ENCODE data around the gene ZNF398.
"Not testable (repeated sequence)": the region's sequence is repeated elsewhere in the genome, so short reads cannot be mapped to it uniquely, and the experiment has no call there.

The ZNF398 gene

DNA sequence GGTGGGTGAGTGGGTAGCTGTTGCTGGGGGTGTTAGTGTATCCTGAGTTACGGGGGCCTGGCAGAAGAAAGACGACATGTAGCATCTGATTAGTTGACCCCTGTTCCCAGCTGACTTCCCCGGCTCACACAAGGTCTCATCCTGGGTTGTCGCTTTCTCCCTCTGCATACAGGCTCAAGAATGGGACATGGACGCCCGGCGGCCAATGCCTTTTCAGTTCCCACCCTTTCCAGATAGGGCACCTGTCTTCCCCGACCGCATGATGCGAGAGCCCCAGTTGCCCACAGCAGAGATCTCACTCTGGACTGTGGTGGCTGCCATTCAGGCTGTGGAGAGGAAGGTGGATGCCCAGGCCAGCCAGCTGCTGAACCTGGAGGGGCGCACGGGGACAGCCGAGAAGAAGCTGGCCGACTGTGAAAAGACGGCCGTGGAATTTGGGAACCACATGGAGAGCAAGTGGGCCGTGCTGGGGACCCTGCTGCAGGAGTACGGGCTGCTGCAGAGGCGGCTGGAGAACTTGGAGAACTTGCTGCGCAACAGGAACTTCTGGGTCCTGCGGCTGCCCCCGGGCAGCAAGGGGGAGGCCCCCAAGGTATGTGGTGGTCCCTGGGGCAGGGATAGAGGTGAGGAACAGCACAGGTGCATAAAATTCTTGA, 51.0 kb downstream of the ZNF398 start:
- DNase-seq = no peak

DNA sequence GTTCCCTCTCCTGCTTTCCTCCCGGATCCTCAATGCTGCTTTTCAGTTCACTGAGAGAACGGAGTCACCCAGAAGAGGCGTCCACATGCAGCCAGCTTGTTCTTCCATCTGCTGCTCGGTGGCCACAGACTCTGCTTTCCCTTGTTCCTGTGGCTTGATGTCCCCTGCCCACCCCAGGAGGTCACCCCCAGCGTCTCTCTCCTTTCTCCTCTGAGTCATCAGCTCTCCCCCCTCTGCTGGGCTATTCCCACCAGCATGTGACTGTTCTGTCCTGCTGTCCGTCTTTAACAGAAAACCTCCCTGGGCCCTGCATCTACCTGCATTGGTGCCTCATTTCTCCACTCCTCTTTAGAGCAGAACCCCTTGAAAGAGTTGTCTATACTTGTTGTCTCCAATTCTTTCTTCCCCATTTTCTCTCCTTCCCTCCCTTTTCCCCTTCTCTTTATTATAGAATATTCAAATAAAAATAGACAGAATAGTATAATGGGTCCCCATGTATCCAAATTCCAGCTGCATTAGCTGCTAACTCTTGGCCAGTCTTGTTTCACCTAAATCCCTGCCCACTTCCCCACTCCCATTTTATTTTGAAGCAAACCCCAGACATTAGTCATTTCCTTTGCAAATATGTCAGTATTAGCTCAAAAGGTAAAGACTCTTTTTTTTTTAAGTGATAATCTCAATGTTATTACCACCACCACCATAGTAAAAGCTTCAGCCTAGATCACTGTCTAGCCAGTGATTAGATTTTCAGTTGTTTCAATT, 52.2 kb downstream of the ZNF398 start:
- DNase-seq = no peak

DNA sequence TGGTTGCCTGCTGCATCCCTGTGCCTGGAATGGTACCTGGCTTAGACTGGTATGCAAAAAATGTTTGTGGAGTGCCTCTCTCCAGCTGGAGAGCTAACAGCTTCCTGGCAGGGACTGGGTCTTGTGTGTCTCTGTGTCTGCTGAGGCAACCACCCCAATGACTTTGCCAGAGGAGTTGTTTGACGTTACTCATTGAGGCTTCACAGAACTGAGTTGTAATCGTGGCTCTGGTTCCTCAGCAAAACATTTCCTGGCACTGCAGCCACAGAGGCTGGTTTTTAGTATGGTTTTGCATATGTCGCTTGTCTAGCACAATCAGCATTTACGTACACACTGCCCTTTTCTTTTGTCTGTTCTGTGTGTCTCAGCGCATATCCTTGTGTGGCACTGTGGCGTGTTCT, 55.6 kb downstream of the ZNF398 start:
- DNase-seq = no peak

DNA sequence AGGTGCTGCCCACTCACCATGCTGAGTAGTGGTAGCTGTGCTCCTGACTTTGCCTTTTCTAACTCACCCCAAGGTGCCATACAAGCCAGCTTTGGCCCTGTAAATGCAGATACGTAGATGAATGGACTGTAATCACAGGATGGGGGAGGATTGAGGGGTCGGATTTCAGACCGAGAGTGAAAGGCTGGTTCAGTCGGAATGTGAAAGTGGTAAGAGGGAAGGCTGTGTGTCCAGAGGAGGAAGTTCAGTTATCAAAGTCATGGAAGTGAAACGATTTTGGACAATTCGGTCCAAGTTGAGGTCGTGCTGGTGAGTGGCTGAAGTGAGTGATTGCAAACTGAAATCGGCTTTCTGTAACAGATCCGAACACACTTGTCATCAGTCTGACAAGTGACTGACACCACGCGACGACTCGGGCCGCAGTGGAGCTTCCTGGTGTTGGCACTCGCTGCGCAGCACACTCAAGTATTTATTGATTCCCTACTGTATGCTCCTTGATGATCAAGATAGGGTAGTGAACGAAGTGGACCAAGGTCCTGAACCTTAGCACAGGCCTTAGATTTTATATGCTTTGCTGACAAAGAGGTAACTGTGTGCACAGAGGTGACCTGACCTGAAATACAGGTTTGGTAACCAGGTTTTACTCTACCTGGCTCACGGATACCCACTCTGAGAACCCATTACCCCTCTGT, 58.6 kb downstream of the ZNF398 start:
- DNase-seq = no peak

DNA sequence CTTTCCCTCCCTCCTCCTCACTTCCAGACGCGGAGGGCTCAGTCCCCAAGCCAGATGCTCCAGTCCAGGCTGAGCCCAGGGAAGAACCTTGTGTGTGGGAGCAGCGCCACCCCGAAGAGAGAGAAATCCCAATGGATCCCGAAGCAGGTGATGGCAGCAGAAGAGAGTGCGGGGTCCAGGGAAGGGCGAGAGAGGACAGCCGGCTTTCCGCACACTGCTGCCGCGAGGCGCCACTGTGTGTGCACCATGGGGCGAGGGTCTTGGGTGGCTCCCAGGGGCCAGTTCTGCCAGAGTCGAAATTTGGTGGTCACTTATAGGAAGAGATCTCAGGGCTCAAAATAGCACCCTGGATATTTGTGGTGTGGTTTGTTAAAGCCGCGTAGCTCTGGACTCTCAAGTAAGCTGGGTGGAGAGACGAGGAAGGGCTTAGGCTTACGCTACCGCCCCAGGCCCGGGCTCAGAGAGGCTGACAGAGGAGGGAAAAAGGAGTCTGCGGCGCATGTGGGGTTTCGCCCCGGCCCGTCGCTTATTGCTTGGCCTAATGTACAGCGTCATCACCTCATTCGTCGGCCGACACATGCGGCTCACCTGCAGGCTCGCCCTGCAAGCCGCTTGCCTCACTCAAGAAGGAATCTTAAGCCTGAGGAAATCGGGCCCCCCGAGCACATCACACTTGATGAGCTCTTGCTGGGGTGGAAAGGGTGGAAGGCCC, 60.2 kb downstream of the ZNF398 start:
- DNase-seq = no peak

GRCh38 chr7:149209518-149210269, 62.4 kb downstream of the ZNF398 start:
- DNase-seq = peak; percentile 57

DNA sequence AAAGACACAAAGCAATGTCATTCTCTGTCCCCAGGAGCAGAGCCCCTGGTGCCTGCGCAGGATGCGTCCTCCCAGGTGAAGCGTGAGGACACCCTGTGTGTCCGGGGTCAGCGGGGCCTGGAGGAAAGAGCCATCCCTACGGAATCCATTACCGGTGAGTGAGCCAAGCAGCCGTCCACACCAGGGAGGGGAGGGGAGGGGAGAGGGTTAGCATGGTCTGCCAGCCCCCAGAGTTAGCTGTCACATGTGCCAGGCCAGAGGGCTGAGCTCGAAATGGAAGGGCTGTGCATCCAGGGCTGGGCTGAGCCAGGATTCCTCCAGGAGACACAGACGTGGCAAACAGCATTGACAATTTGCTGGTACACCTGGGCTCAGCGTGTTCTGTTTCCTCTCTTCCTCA, 63.3 kb downstream of the ZNF398 start:
- DNase-seq = no peak

- no peak for DNase-seq
Observed at GRCh38 chr7:149214020-149214720, 66.9 kb downstream of the ZNF398 start.

- DNase-seq = no peak
Observed at GRCh38 chr7:149216402-149216801, 69.1 kb downstream of the ZNF398 start.

- no peak for DNase-seq
Observed at GRCh38 chr7:149217570-149217969, 70.3 kb downstream of the ZNF398 start.

DNA sequence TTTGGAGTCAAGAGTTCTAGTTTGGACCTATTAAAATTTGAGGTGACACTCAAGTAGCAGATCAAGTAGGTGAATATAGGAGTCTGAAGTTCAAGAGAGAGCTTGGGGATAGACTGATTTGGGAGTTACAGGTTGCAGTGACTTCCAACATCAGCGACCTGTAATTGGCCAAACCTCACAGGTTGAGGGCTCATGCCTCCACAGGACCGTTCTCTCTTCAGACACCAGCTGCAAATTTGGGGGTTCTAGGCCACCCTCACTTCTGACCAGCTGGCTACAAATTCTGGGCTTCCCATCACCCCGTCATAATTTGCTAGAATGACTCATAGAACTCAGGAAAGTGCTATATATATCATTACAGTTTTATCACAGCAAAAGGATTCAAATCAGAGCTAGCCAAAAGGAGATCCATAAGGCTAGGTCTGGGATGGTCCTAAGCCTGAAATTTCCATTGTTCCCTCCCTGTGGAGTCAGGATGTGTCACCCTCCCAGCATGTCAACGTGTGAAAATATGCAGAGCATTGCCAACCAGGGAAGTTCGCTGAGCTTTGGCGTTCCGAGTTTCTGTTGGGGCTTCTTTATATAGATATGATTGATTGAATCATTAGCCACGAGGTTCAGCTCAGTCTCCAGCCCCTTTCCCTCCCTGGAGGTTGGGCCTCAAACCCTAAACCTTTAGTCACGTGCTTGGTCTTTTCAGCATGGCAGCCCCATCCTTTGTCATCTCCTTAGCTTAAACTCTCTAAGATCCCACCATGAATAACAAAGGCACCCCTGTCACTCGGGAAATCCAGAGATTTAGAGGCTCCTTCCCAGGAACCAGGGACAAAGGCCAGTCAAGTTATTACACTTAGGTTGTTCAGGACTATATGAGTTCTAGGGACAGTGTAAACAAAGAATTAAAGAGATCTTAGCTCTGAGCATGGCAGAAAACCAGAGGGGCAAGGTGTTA, 71.5 kb downstream of the ZNF398 start:
- no peak for DNase-seq

- no peak for DNase-seq
Observed at GRCh38 chr7:149220534-149220933, 73.3 kb downstream of the ZNF398 start.

- DNase-seq = no peak
Observed at GRCh38 chr7:149223176-149223575, 75.9 kb downstream of the ZNF398 start.

DNA sequence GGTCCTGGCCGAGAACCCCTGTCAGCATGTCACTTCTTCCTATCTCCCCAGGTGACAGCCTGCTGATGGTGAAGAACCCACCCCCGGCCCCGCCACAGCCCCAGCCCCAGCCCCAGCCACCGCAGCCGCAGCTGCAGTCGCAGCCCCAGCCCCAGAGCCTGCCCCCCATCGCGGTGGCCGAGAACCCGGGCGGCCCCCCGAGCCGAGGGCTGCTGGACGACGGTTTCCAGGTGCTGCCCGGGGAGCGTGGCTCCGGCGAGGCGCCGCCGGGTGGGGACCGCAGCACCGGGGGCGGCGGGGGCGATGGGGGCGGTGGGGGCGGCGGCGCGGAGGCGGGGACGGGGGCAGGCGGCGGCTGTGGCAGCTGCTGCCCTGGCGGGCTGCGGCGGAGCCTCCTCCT, 76.5 kb downstream of the ZNF398 start:
- DNase-seq = no peak

DNA sequence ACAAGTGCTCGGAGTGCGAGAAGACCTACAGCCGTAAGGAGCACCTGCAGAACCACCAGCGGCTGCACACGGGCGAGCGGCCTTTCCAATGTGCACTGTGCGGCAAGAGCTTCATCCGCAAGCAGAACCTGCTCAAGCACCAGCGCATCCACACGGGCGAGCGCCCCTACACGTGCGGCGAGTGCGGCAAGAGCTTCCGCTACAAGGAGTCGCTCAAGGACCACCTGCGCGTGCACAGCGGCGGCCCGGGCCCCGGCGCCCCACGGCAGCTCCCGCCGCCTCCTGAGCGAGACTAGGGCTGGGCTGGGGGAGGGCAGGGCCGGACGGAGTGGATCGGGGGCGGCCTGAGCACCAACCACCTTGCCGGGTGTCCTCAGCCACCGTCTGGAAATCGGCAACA, 77.1 kb downstream of the ZNF398 start:
- DNase-seq = no peak

DNA sequence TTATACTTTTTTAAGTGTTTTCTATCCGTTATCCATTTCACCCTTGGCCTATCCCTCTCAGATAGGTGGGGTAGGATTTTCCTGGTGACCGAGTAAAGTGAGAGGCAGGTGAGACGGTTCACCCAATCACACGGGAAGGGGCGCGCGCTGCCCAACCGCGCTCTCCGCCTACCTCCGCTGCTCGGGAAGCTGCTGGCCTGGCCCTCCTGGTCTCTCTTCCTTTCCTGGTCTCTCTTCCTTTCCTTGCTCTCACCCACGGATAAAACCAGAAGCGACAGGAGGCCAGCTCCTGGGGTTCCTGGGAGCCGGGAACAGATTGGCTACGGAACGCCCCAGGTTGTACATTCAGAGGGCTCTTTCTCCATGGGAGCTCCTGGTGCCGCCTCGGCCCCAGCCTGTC, 77.9 kb downstream of the ZNF398 start:
- no peak for DNase-seq

DNA sequence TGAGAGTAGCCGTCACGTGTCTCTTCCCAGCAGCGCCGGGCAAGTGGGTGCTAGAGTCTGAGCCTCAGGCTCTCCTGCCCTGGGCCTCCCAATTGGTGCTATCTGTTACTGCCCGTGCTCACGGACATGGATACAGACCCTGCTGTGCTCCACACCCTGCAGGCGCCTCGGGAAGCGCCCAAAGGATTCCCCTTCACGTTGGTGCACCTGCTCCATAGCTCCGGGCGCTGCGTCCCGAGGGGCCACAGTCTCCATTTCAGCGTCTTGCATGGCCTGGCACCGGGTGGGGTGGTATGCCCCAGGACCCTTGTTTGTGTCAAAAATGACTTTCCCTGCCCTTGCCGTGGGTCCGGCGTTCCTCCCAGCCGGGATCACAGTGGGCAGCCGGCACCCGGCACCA, 78.4 kb downstream of the ZNF398 start:
- no peak for DNase-seq

- DNase-seq = not testable (repeated sequence)
Observed at GRCh38 chr7:149226366-149226765, 79.1 kb downstream of the ZNF398 start.

DNA sequence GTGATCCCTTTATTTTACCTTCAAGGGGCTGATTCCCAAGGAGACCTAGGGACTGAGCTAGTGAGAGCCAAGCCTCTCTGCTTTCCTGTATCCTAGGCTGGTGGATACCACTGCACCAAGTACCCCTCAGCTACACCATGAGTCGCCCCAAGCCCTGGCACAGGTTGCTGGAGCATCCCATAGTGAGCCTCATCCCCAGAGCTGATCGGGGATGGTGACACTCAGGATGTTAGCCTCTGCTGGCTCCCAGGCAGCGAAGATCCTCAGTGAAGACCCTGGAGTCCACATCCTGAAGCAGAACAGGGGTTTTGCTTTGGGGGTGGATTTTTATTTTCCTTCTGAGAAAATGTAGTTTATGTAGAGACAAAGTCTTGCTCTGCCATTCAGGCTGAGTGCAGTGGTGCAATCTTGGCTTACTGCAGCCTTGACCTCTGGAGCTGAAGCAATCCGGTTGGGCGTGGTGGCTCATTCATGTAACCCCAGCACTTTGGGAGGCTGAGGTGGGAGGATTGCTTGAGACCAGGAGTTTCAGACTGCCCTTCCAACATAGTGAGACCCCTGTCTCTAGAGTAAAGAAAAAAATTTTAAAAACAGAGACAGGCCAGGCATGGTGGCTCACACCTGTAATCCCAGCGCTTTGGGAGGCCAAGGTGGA, 79.7 kb downstream of the ZNF398 start:
- DNase-seq = no peak

DNA sequence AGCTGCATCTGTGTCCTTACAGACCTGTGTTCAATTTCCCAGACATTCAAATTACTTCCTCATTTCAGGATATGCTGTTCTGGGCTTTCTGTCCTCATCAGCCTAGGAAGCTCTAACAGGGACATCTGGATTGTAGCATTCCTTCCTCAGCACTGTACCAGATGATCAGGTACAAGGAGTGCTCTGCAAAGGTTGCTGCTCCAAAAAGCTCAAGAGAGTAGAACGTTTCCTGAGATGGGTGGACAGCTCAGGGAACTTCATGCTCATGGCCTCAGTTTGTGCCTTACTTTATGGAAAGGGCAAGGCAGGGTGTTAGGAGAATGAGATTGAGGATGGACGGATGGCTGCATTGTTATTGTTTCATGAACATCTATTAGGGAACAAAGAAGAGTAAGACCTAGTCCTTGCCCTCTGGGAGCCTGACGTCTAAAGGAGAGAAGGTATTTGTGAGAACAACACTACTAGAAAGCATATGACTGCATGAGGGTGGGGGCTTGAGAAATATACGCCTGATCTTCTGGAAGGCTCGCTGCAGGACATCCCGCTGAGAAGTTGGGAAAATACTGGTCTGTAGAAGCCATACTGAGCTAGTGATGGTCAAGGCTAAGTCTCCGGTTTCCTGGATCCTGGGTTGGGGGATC, 81.7 kb downstream of the ZNF398 start:
- no peak for DNase-seq
